ENCODE results near the gene INHBC.

INHBC gene

DNA sequence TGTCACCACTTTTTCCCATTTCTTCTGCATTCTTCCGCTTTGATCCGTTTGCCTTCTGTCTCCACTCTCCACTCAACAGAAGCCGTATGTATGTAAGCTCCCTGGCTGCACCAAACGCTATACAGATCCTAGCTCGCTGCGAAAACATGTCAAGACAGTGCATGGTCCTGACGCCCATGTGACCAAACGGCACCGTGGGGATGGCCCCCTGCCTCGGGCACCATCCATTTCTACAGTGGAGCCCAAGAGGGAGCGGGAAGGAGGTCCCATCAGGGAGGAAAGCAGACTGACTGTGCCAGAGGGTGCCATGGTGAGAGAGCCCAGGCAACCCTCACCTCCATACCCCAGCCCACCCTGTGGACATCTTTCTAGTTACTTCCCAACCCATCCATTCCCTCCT lies 33.3 kb downstream of the INHBC start:
- TF ChIP-seq, protein P1, sequence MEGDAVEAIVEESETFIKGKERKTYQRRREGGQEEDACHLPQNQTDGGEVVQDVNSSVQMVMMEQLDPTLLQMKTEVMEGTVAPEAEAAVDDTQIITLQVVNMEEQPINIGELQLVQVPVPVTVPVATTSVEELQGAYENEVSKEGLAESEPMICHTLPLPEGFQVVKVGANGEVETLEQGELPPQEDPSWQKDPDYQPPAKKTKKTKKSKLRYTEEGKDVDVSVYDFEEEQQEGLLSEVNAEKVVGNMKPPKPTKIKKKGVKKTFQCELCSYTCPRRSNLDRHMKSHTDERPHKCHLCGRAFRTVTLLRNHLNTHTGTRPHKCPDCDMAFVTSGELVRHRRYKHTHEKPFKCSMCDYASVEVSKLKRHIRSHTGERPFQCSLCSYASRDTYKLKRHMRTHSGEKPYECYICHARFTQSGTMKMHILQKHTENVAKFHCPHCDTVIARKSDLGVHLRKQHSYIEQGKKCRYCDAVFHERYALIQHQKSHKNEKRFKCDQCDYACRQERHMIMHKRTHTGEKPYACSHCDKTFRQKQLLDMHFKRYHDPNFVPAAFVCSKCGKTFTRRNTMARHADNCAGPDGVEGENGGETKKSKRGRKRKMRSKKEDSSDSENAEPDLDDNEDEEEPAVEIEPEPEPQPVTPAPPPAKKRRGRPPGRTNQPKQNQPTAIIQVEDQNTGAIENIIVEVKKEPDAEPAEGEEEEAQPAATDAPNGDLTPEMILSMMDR (IDR thresholded peaks at IDR 0.05; ENCODE audit: insufficient read depth, low read length, missing control alignments) = no peak
- no peak overlapping the region for H3K4me3 ChIP-seq (ENCODE audit: low read depth, low read length)
- DNase-seq (ENCODE audit: low read depth, low spot score) = no peak
- CTCF ChIA-PET = interaction anchor here (20.7 kb wide), 1 partner anchor 6 kb away, joined by 321 read pairs; the partner anchor contains the start of gene GLI1
- POLR2A ChIA-PET = no interaction called here

DNA sequence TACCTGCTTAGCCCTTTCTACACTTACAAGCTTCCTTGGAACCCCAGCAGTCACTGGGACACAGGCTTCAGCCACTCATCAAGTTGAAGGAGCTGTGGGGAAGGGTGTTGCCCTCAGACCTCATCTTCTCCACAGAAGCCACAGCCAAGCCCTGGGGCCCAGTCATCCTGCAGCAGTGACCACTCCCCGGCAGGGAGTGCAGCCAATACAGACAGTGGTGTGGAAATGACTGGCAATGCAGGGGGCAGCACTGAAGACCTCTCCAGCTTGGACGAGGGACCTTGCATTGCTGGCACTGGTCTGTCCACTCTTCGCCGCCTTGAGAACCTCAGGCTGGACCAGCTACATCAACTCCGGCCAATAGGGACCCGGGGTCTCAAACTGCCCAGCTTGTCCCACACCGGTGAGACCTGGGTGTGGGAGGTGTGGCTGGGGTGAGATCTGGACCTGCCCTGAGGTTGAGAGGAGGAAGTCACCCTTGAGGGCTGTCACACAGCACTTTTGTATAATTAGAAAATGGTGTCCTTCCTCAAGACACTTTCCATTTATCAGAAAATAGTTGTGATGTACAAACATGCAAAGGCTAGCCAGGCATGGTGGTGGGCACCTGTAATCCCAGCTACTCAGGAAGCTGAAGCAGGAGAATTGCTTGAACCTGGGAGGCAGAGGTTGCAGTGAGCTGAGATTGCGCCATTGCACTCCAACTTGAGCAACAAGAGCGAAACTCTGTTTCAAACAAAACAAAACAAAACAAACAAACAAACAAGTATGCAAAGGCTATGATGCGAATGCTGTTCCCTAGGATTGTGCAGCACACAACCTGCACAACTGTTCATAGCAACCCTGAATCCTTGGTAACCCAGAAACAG lies 34.9 kb downstream of the INHBC start:
- TF ChIP-seq, protein P1 (IDR thresholded peaks at IDR 0.05; ENCODE audit: insufficient read depth, low read length, missing control alignments) = no peak
- ChIA-PET CTCF (interaction anchor here (2.4 to 20.7 kb wide), 2 partner anchors 8 to 15 kb away, joined by 15 to 321 read pairs; partner anchors contain the start of genes GLI1 and INHBE), POLR2A (no interaction called here)
- no peak for DNase-seq (ENCODE audit: low read depth, low spot score)
- H3K4me3 ChIP-seq (ENCODE audit: low read depth, low read length) = no peak overlapping the region

DNA sequence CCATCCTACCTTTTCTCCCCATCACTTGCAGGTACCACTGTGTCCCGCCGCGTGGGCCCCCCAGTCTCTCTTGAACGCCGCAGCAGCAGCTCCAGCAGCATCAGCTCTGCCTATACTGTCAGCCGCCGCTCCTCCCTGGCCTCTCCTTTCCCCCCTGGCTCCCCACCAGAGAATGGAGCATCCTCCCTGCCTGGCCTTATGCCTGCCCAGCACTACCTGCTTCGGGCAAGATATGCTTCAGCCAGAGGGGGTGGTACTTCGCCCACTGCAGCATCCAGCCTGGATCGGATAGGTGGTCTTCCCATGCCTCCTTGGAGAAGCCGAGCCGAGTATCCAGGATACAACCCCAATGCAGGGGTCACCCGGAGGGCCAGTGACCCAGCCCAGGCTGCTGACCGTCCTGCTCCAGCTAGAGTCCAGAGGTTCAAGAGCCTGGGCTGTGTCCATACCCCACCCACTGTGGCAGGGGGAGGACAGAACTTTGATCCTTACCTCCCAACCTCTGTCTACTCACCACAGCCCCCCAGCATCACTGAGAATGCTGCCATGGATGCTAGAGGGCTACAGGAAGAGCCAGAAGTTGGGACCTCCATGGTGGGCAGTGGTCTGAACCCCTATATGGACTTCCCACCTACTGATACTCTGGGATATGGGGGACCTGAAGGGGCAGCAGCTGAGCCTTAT lies 35.8 kb downstream of the INHBC start:
- no peak for DNase-seq (ENCODE audit: low read depth, low spot score)
- CTCF ChIA-PET = interaction anchor here (0.6 to 20.7 kb wide), 4 partner anchors 9 to 91 kb away, joined by 3 to 321 read pairs (median 11); partner anchors contain the start of genes GLI1 and INHBE
- TF ChIP-seq, protein P1 (IDR thresholded peaks at IDR 0.05; ENCODE audit: insufficient read depth, low read length, missing control alignments) = no peak
- POLR2A ChIA-PET = no interaction called here
- H3K4me3 ChIP-seq (ENCODE audit: low read depth, low read length) = no peak overlapping the region

DNA sequence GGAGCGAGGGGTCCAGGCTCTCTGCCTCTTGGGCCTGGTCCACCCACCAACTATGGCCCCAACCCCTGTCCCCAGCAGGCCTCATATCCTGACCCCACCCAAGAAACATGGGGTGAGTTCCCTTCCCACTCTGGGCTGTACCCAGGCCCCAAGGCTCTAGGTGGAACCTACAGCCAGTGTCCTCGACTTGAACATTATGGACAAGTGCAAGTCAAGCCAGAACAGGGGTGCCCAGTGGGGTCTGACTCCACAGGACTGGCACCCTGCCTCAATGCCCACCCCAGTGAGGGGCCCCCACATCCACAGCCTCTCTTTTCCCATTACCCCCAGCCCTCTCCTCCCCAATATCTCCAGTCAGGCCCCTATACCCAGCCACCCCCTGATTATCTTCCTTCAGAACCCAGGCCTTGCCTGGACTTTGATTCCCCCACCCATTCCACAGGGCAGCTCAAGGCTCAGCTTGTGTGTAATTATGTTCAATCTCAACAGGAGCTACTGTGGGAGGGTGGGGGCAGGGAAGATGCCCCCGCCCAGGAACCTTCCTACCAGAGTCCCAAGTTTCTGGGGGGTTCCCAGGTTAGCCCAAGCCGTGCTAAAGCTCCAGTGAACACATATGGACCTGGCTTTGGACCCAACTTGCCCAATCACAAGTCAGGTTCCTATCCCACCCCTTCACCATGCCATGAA lies 36.5 kb downstream of the INHBC start:
- no peak overlapping the region for H3K4me3 ChIP-seq (ENCODE audit: low read depth, low read length)
- TF ChIP-seq, protein P1 (IDR thresholded peaks at IDR 0.05; ENCODE audit: insufficient read depth, low read length, missing control alignments) = no peak
- ChIA-PET POLR2A (interaction anchor here (0.5 to 1.9 kb wide), 2 partner anchors 8 to 100 kb away, joined by 3 to 4 read pairs; no protein-coding TSS in a partner anchor), CTCF (interaction anchor here (0.9 to 20.7 kb wide), 4 partner anchors 9 to 228 kb away, joined by 3 to 321 read pairs (median 11); partner anchors contain the start of genes GLI1 and INHBE)
- DNase-seq (ENCODE audit: low read depth, low spot score) = no peak

DNA sequence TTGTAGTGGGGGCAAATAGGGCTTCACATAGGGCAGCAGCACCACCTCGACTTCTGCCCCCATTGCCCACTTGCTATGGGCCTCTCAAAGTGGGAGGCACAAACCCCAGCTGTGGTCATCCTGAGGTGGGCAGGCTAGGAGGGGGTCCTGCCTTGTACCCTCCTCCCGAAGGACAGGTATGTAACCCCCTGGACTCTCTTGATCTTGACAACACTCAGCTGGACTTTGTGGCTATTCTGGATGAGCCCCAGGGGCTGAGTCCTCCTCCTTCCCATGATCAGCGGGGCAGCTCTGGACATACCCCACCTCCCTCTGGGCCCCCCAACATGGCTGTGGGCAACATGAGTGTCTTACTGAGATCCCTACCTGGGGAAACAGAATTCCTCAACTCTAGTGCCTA lies 37.1 kb downstream of the INHBC start:
- POLR2A ChIA-PET = interaction anchor here (0.5 to 1.9 kb wide), 2 partner anchors 9 to 101 kb away, joined by 3 to 4 read pairs; no protein-coding TSS in a partner anchor
- H3K4me3 ChIP-seq (ENCODE audit: low read depth, low read length) = no peak overlapping the region
- CTCF ChIA-PET = interaction anchor here (0.9 to 20.7 kb wide), 3 partner anchors 10 to 228 kb away, joined by 3 to 321 read pairs (median 7); partner anchors contain the start of gene GLI1
- TF ChIP-seq, protein P1 (IDR thresholded peaks at IDR 0.05; ENCODE audit: insufficient read depth, low read length, missing control alignments) = no peak
- DNase-seq (ENCODE audit: low read depth, low spot score) = no peak
